A673 (cell line): Measurements from ENCODE around the gene TSC22D3.

ENCODE experiments used
- CTCF ChIP-seq: fragments of 300-800, 200-600 bp; sonication (generic); conservative IDR thresholded peaks from 2 replicates; pipeline ENCODE4 v1.5.1; 2017; ENCODE audit warnings: low read depth, mild to moderate bottlenecking, antibody characterized with exemption, low read length, moderate library complexity, mixed read lengths
- EZH2 ChIP-seq: fragments of 200-600 bp; sonication (generic); IDR thresholded peaks from 2 replicates; pipeline ENCODE4 v1.6.1; 2017; ENCODE audit warnings: borderline replicate concordance, low read depth, mild to moderate bottlenecking, mixed read lengths, antibody characterized with exemption, low read length; ENCODE audit not compliant: poor library complexity, severe bottlenecking

DNA sequence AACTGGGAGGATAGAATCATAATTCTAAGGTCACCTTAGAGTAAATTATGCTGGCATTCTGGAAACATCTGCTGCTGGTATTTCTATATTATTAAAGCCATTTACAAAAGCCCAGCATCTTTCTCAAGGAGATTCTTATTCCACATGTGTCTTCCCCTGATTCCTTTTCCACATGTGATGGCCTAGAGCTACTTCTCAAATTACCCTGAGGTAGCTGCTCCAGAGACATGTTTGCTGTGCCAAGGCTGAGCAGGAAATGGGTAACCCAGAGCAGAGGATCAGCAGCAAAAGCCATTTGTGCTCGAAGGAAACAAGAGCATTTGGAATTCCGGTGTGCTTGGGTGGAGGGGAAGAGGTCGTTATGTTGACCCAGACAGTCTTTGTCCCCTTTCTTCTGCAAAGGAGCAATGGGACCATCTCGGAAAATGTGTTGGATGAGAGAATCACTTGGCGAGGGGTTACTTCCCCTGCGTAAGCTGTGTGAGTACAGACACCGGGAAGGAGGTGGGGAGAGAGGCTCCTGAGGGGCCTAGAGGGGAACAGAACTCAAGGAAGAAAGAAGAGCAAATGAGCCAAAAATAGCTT is 24.6 kb downstream of the TSC22D3 start:
- TF ChIP-seq CTCF (no peak), EZH2 (no peak)
